ENCODE results near the gene NFASC.

- TF ChIP-seq CTCF (IDR thresholded peaks at IDR 0.05; ENCODE audit: poor library complexity) (no peak), EZH2 (IDR thresholded peaks at IDR 0.05; ENCODE audit: borderline replicate concordance) (no peak), EZH2phosphoT487 (IDR thresholded peaks at IDR 0.05; ENCODE audit: low read depth, severe bottlenecking, unreplicated experiment) (no peak)
These were observed 25.4 kb downstream of the NFASC start for GRCh38 chr1:204896023-204896422.

Data from hepatocyte (in vitro differentiated cells).